GM13976 (cell line): ENCODE measurements around the gene PRDX2.

Experiments
- DNase-seq: peaks from one replicate; pipeline ENCODE4 v3.0.0; 2012; ENCODE audit warnings: low spot score
- CTCF ChIP-seq: IDR thresholded peaks from 2 replicates; pipeline ENCODE4 v1.5.1; 2012; ENCODE audit warnings: borderline replicate concordance, mild to moderate bottlenecking; ENCODE audit not compliant: insufficient read depth; ENCODE audit errors: extremely low read depth, missing control alignments, control extremely low read depth
- in situ Hi-C: fragments of 300-500 bp; cut with MboI; formaldehyde crosslinking; loops from one replicate; pipeline ENCODE4 v1.12.0; 2022; ENCODE audit warnings: low sequenced_read_pairs, mixed read lengths, inconsistent platforms; ENCODE audit not compliant: unreplicated experiment

Gene PRDX2

GRCh38 chr19:12790628-12791344, 10.8 kb downstream of the PRDX2 start:
- in situ Hi-C loops: no loop called here
- DNase-seq: no peak

GRCh38 chr19:12789904-12790619, 11.5 kb downstream of the PRDX2 start:
- DNase-seq: peak; percentile 95
- in situ Hi-C loops: no loop called here
- no peak for TF ChIP-seq CTCF

More at GRCh38 chr19:12790628-12791344, 10.8 kb downstream of the PRDX2 start:
- no peak for TF ChIP-seq CTCF

GRCh38 chr19:12789098-12789903, 12.3 kb downstream of the PRDX2 start:
- no peak for DNase-seq
- in situ Hi-C loops: no loop called here
- TF ChIP-seq CTCF: no peak

GRCh38 chr19:12788682-12789097, 12.9 kb downstream of the PRDX2 start:
- TF ChIP-seq CTCF: no peak
- DNase-seq: peak; percentile 82
- in situ Hi-C loops: no loop called here

GRCh38 chr19:12788042-12788681, 13.4 kb downstream of the PRDX2 start:
- in situ Hi-C loops: no loop called here
- DNase-seq: no peak
- no peak for TF ChIP-seq CTCF

GRCh38 chr19:12787458-12787857, 14.1 kb downstream of the PRDX2 start:
- DNase-seq: no peak
- in situ Hi-C loops: no loop called here
- TF ChIP-seq CTCF: no peak
